ENCODE measurements around the gene COL8A1.

Gene COL8A1

GRCh38 chr3:99845999-99846398 is 207.6 kb downstream of the COL8A1 start:
- no peak for DNase-seq (ENCODE audit: low read depth)

- DNase-seq (ENCODE audit: low read depth): no peak
Measured at GRCh38 chr3:99846477-99847160, 208.2 kb downstream of the COL8A1 start.

GRCh38 chr3:99848433-99848832 is 210.0 kb downstream of the COL8A1 start:
- no peak for DNase-seq (ENCODE audit: low read depth)

Data from stimulated activated CD8-positive, alpha-beta memory T cell treated with anti-CD3 and anti-CD28 coated beads, Interleukin-15, amount 100 ng/mL, for 24 hours (primary cell).